ENCODE measurements around the gene RCL1.

GRCh38 chr9:4746278-4747030 lies 46.3 kb upstream of the RCL1 start:
- TF ChIP-seq CTCF (conservative IDR thresholded peaks at IDR 0.05; ENCODE audit: low read depth, low read length), result no peak
- TF ChIP-seq EZH2 (IDR thresholded peaks at IDR 0.05; ENCODE audit: low read length, unreplicated experiment), result no peak
- TF ChIP-seq EZH2phosphoT487 (IDR thresholded peaks at IDR 0.05; ENCODE audit: borderline replicate concordance, low read length), result no peak

Data from PC-3 (cell line).